ENCODE data around the gene TMEM163.

DNA sequence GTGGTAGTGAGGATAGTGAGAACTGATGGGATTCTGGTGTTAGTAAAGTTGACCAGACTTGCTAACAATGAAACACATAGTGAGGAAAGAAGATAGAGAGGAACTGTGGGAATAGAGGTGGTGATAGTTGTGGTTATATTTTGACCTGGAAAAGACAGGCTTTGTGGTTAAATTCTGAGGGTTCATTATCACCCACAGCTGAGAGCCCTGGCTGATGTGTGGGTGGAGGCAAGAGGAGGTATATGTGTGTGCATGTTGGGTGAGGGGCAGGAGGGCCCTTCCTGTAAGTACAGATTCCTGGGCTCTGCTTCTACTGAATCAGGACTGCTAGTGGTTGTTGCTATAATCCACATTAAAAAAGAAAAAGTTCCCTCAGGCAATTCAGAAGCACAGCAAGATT, 26.2 kb upstream of the TMEM163 start:
- no peak for TF ChIP-seq POLR2AphosphoS5 (IDR thresholded peaks at IDR 0.05)
- TF ChIP-seq, protein P1, sequence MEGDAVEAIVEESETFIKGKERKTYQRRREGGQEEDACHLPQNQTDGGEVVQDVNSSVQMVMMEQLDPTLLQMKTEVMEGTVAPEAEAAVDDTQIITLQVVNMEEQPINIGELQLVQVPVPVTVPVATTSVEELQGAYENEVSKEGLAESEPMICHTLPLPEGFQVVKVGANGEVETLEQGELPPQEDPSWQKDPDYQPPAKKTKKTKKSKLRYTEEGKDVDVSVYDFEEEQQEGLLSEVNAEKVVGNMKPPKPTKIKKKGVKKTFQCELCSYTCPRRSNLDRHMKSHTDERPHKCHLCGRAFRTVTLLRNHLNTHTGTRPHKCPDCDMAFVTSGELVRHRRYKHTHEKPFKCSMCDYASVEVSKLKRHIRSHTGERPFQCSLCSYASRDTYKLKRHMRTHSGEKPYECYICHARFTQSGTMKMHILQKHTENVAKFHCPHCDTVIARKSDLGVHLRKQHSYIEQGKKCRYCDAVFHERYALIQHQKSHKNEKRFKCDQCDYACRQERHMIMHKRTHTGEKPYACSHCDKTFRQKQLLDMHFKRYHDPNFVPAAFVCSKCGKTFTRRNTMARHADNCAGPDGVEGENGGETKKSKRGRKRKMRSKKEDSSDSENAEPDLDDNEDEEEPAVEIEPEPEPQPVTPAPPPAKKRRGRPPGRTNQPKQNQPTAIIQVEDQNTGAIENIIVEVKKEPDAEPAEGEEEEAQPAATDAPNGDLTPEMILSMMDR (IDR thresholded peaks at IDR 0.05): no peak
